ENCODE data around the gene SOST. TPM values are rescaled to one million over a fixed set of nuclear protein-coding genes. Genes with fewer than 3 reads are reported as not detected.

Gene SOST
- total RNA-seq, 1 donor: not detected

GRCh38 chr17:43710101-43710500 is 48.5 kb downstream of the SOST start:
- no peak for DNase-seq (ENCODE audit: low read depth in 2 of 3, low spot score in 2 of 3)

DNA sequence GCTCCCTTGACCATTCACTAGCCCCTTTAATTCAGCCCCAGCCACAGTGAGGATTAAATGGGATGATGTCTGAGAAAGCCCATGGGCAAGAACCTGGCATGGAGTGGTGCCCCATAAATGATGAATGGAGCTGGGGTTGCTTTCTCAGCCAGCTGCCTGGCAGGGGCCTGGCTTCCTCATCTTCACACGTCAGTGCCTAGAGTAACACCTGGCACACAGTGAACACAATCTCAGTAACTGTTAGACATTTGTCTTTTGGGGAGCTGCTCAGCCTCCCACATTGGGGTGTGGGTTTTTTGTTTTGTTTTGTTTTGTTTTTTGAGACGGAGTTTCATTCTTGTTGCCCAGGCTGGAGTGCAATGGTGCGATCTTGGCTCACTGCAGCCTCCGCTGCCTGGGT is 49.4 kb downstream of the SOST start:
- no peak for DNase-seq (ENCODE audit: low read depth in 2 of 3, low spot score in 2 of 3)

- DNase-seq (ENCODE audit: low read depth in 2 of 3, low spot score in 2 of 3): no peak
Measured at GRCh38 chr17:43707184-43707583, 51.4 kb downstream of the SOST start.

GRCh38 chr17:43706235-43706634 is 52.4 kb downstream of the SOST start:
- DNase-seq (ENCODE audit: low read depth in 2 of 3, low spot score in 2 of 3): no peak

Other genes with a start within 250 kb of the SOST start
- gene ETV4, start 212.5 kb downstream of the SOST start, total RNA-seq: under 0.01 TPM
- not detected for gene MEOX1, start 96.9 kb downstream of the SOST start, total RNA-seq
- 78.6 TPM for gene DUSP3, start 20.2 kb upstream of the SOST start, total RNA-seq
- under 0.01 TPM for gene CFAP97D1, start 21.6 kb upstream of the SOST start, total RNA-seq
- 1.9 TPM for gene MPP3, start 74.4 kb upstream of the SOST start, total RNA-seq
- under 0.01 TPM for gene CD300LG, start 88.4 kb upstream of the SOST start, total RNA-seq
- 0.81 TPM for gene MPP2, start 148.7 kb upstream of the SOST start, total RNA-seq
- gene PPY, start 183.7 kb upstream of the SOST start, total RNA-seq: 0.27 TPM
- gene PYY, start 195.1 kb upstream of the SOST start, total RNA-seq: not detected
- under 0.01 TPM for gene NAGS, start 245.8 kb upstream of the SOST start, total RNA-seq